Panc1 (cell line): ENCODE results near the gene KLK7.

Experiments
- POLR2AphosphoS5 ChIP-seq: IDR thresholded peaks from 2 replicates; pipeline ENCODE4 v1.6.1; 2012; ENCODE audit warnings: mild to moderate bottlenecking, low read depth, low read length, moderate library complexity
- SIN3A ChIP-seq: IDR thresholded peaks from 2 replicates; pipeline ENCODE4 v1.6.1; 2012; ENCODE audit warnings: low read depth, mild to moderate bottlenecking, low read length, moderate library complexity, borderline replicate concordance; ENCODE audit not compliant: insufficient read depth

- TF ChIP-seq SIN3A (no peak), POLR2AphosphoS5 (no peak)
Observed at GRCh38 chr19:50944795-50945194, 38.9 kb downstream of the KLK7 start.
